GM19372 (cell line): ENCODE data around the gene TANGO2.

Experiments
- ATAC-seq: cut with Tn5 transposase; IDR thresholded peaks from one replicate; pipeline ENCODE4 v1.9.1; 2021; ENCODE audit warnings: mild to moderate bottlenecking, low read depth, moderate library complexity; ENCODE audit not compliant: unreplicated experiment

Gene TANGO2

GRCh38 chr22:20039683-20040325 is 18.9 kb downstream of the TANGO2 start:
- no peak for ATAC-seq

- no peak for ATAC-seq
Observed at GRCh38 chr22:20040327-20041200, 19.7 kb downstream of the TANGO2 start.

GRCh38 chr22:20043057-20043996 is 22.4 kb downstream of the TANGO2 start:
- ATAC-seq: no peak

- no peak for ATAC-seq
Observed at GRCh38 chr22:20043997-20044342, 23.1 kb downstream of the TANGO2 start.

GRCh38 chr22:20044495-20045151 is 23.7 kb downstream of the TANGO2 start:
- no peak for ATAC-seq

- ATAC-seq: no peak
Observed at GRCh38 chr22:20046730-20047129, 25.8 kb downstream of the TANGO2 start.

GRCh38 chr22:20051927-20052308 is 31.0 kb downstream of the TANGO2 start:
- ATAC-seq: no peak

- ATAC-seq: no peak
Observed at GRCh38 chr22:20052309-20053259, 31.7 kb downstream of the TANGO2 start.

GRCh38 chr22:20053407-20054033 is 32.6 kb downstream of the TANGO2 start:
- ATAC-seq: no peak

GRCh38 chr22:20054034-20054427 is 33.1 kb downstream of the TANGO2 start:
- ATAC-seq: no peak

GRCh38 chr22:20054485-20054884 is 33.6 kb downstream of the TANGO2 start:
- no peak for ATAC-seq

GRCh38 chr22:20055144-20055543 is 34.2 kb downstream of the TANGO2 start:
- no peak for ATAC-seq

GRCh38 chr22:20055654-20056053 is 34.7 kb downstream of the TANGO2 start:
- ATAC-seq: no peak

- no peak for ATAC-seq
Observed at GRCh38 chr22:20056161-20056560, 35.3 kb downstream of the TANGO2 start.

GRCh38 chr22:20056696-20057386 is 35.9 kb downstream of the TANGO2 start:
- no peak for ATAC-seq

- ATAC-seq: no peak
Observed at GRCh38 chr22:20057596-20058268, 36.8 kb downstream of the TANGO2 start.

GRCh38 chr22:20058989-20059770 is 38.3 kb downstream of the TANGO2 start:
- no peak for ATAC-seq
